PC-9 (cell line): ENCODE results near the gene OTUD4. TPM values are rescaled to one million over a fixed set of nuclear protein-coding genes. Genes with fewer than 3 reads are reported as not detected.

Source experiments
- BruUV-seq: library from RNA; stranded (reverse); fragments of 400-500 nt; replicated peaks from 2 replicates; lab custom pipeline; 2021; lab: Mats Ljungman, UMichigan
- CTCF ChIA-PET: fragments of 300-600 bp; sonication (Branson Sonifier 250); formaldehyde crosslinking; loops from one replicate; lab custom pipeline; 2022; ENCODE audit warnings: antibody characterized with exemption; lab: Charles Lee
- POLR2A ChIA-PET: fragments of 300-600 bp; sonication (Branson Sonifier 250); formaldehyde crosslinking; loops from one replicate; lab custom pipeline; 2022; ENCODE audit warnings: antibody characterized with exemption; ENCODE audit not compliant: unreplicated experiment; lab: Charles Lee
- DNase-seq, 2 experiments: peaks; one replicate each; pipeline versions ENCODE4 v3.0.0 to v3.0.0-alpha.2; 2015 to 2022; ENCODE audit warnings: mixed read lengths in 1 of 2
- H2AFZ ChIP-seq: fragments of 200-600 bp; sonication (generic); 2 replicates; pipeline ENCODE4 v1.8.1; 2017; ENCODE audit warnings: antibody characterized with exemption
- H3F3A ChIP-seq: fragments of 200-600 bp; sonication (generic); 2 replicates; pipeline ENCODE4 v1.8.1; 2017; ENCODE audit warnings: antibody characterized with exemption, mild to moderate bottlenecking, low read depth; ENCODE audit not compliant: insufficient read depth
- H3K27ac ChIP-seq: fragments of 200-600 bp; sonication (generic); 2 replicates; pipeline ENCODE4 v1.6.1; 2016; ENCODE audit warnings: mixed run types
- H3K27me3 ChIP-seq: fragments of 200-600 bp; sonication (generic); 2 replicates; pipeline ENCODE4 v1.6.1; 2016; ENCODE audit warnings: low read depth, mixed run types; ENCODE audit not compliant: insufficient read depth
- H3K36me3 ChIP-seq: fragments of 200-600 bp; sonication (generic); 2 replicates; pipeline ENCODE4 v1.6.1; 2016; ENCODE audit warnings: low read depth, mixed run types
- H3K4me1 ChIP-seq: fragments of 200-600 bp; sonication (generic); replicated peaks from 2 replicates; pipeline ENCODE4 v1.6.1; 2016; ENCODE audit warnings: mixed run types; ENCODE audit not compliant: insufficient read depth
- H3K4me2 ChIP-seq: fragments of 200-600 bp; sonication (generic); 2 replicates; pipeline ENCODE4 v1.6.1; 2017; ENCODE audit warnings: mixed run types
- H3K4me3 ChIP-seq: fragments of 200-600 bp; sonication (generic); 2 replicates; pipeline ENCODE4 v1.6.1; 2016; ENCODE audit warnings: mixed run types
- H3K79me2 ChIP-seq: fragments of 200-600 bp; sonication (generic); 2 replicates; pipeline ENCODE4 v1.6.1; 2017; ENCODE audit warnings: low read depth, mixed run types
- H3K9me2 ChIP-seq: fragments of 200-600 bp; sonication (generic); 2 replicates; pipeline ENCODE4 v1.8.1; 2017; ENCODE audit warnings: mild to moderate bottlenecking; ENCODE audit not compliant: insufficient read depth
- H3K9me3 ChIP-seq: fragments of 200-600 bp; sonication (generic); 2 replicates; pipeline ENCODE4 v1.8.1; 2016; ENCODE audit warnings: low read depth; ENCODE audit not compliant: insufficient read depth
- H4K20me1 ChIP-seq: fragments of 200-600 bp; sonication (generic); 2 replicates; pipeline ENCODE4 v1.8.1; 2017; ENCODE audit not compliant: insufficient read depth
- CTCF ChIP-seq: fragments of 200-600 bp; sonication (generic); conservative IDR thresholded peaks from 2 replicates; pipeline ENCODE4 v1.6.1; 2017; ENCODE audit warnings: mixed run types, antibody characterized with exemption, mild to moderate bottlenecking, moderate library complexity
- EZH2 ChIP-seq: fragments of 200-600 bp; sonication (generic); IDR thresholded peaks from 2 replicates; pipeline ENCODE4 v1.8.0; 2017; ENCODE audit warnings: antibody characterized with exemption, low read depth
- intact Hi-C: fragments of 100-400 bp; cut with micrococcal nuclease; formaldehyde crosslinking; loops from one replicate; pipeline ENCODE4 v1.10.0; 2022; ENCODE audit not compliant: unreplicated experiment
- total RNA-seq: library from RNA; stranded (reverse); gene quantifications from 2 replicates; pipeline ENCODE4 v1.2.3, GENCODE V29; 2021

OTUD4 gene
- total RNA-seq, 1 experiment from 2014 or later, result 43.5 TPM

DNA sequence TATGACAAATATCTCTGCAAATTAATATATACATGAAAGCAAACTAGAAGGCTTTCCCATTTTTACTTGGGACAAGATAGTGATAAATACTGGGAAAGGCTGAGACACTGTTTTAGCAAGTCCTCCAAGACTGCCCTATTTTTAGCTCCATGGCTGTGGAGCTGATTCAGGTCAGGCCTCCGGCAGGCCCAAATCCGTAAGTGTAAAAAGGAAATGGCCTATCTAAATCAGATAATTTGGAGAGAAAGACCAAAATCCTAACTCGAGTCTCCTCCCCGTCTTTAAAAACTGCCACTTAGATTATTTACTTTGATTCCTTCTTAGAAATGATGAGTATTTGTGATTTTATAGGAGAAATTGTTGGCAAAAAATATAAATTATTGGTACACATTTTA, 2.9 kb downstream of the OTUD4 start:
- Histone ChIP-seq H3K79me2 (peaks cover 62% of the 10 kb centered on the region), H2AFZ (no peak overlapping the region), H3K27ac (peak overlapping the region; percentile 62), H3K9me2 (no peaks in the 10 kb centered on the region), H3K9me3 (no peaks in the 10 kb centered on the region), H4K20me1 (peaks cover 16% of the 10 kb centered on the region), H3K4me1 (peaks cover 14% of the 10 kb centered on the region), H3K4me3 (peak overlapping the region; percentile 95), H3F3A (peaks cover 6% of the 10 kb centered on the region; the same call in 1 of the 2 replicates), H3K4me2 (peak overlapping the region; percentile 98), H3K36me3 (peaks cover 11% of the 10 kb centered on the region; the same call in 1 of the 2 replicates), H3K27me3 (no peaks in the 10 kb centered on the region)
- intact Hi-C loops, result loop anchor here (10.0 kb wide), 1 partner anchor 627 kb away; no protein-coding TSS in a partner anchor
- TF ChIP-seq CTCF (no peak), EZH2 (no peak)
- ChIA-PET POLR2A (interaction anchor here (0.6 kb wide), 2 partner anchors 166 to 627 kb away, joined by 4 to 6 read pairs; no protein-coding TSS in a partner anchor), CTCF (no interaction called here)
- BruUV-seq, result no TSS peak
- no peak for DNase-seq

GRCh38 chr4:145176641-145177432, 3.6 kb downstream of the OTUD4 start:
- POLR2A ChIA-PET, result interaction anchor here (0.6 kb wide), 2 partner anchors 167 to 541 kb away, joined by 5 to 6 read pairs; no protein-coding TSS in a partner anchor
- Histone ChIP-seq H3K9me2 (no peaks in the 10 kb centered on the region), H3K36me3 (peaks cover 11% of the 10 kb centered on the region; the same call in 1 of the 2 replicates), H3K27ac (peak overlapping the region; percentile 62), H3K4me3 (peak overlapping the region; percentile 95), H3F3A (peaks cover 6% of the 10 kb centered on the region; the same call in 1 of the 2 replicates), H3K27me3 (no peaks in the 10 kb centered on the region), H3K9me3 (no peaks in the 10 kb centered on the region), H2AFZ (no peak overlapping the region), H4K20me1 (peaks cover 16% of the 10 kb centered on the region), H3K79me2 (peaks cover 69% of the 10 kb centered on the region), H3K4me1 (peaks cover 14% of the 10 kb centered on the region), H3K4me2 (peak overlapping the region; percentile 98)
- BruUV-seq, result no TSS peak
- TF ChIP-seq EZH2 (no peak), CTCF (no peak)
- peak in 1 of 2 experiments; percentile 43 for DNase-seq
- CTCF ChIA-PET, result no interaction called here
- intact Hi-C loops, result loop anchor here (10.0 kb wide), 1 partner anchor 628 kb away; no protein-coding TSS in a partner anchor

DNA sequence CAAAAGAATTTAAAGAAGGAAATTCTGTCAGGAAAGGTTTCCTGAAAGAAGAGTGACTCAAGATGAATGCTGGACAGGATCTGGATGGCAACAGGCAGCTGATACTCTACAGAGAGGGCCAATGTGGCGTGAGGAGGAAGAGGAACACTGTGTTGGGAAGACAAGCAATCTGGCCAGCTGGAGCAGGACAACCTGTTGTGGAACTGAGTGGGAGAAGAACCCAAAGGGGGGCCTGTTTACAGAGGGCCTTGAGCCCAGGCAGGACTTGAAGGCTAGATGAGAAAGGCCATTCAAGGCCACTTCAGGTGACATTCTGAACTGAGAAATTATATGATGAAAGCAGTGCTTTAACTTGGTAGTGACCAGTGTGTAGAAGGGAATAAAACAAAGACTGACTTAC, 8.5 kb downstream of the OTUD4 start:
- Histone ChIP-seq H3K36me3 (peaks cover 15% of the 10 kb centered on the region), H4K20me1 (peaks cover 3% of the 10 kb centered on the region), H3K27me3 (no peaks in the 10 kb centered on the region), H3K4me3 (no peak overlapping the region), H3K4me2 (no peak overlapping the region), H3F3A (no peaks in the 10 kb centered on the region; the same call in 1 of the 2 replicates), H3K4me1 (peaks cover under 1% of the 10 kb centered on the region; the same call in 1 of the 2 replicates), H2AFZ (no peak overlapping the region), H3K27ac (no peak overlapping the region), H3K9me2 (no peaks in the 10 kb centered on the region), H3K79me2 (peaks cover 52% of the 10 kb centered on the region), H3K9me3 (no peaks in the 10 kb centered on the region)
- ChIA-PET POLR2A (no interaction called here), CTCF (no interaction called here)
- BruUV-seq, result no TSS peak
- intact Hi-C loops, result loop anchor here (10.0 kb wide), 1 partner anchor 633 kb away; no protein-coding TSS in a partner anchor
- DNase-seq, result no peak
- no peak for TF ChIP-seq CTCF
- no peak for TF ChIP-seq EZH2
